Tibial nerve (tissue), 4 donors: Measurements from ENCODE around the gene MINPP1. TPM values are rescaled to one million over a fixed set of nuclear protein-coding genes. Genes with fewer than 3 reads are reported as not detected.
A peak's percentile ranks its signal among the peaks of the same experiment; 100 is the strongest.

Experiments
- DNase-seq, 2 donors: peaks; one replicate each; pipeline ENCODE4 v3.0.0-alpha.2; 2019; ENCODE audit warnings: low spot score in 2 of 2
- H3K27ac ChIP-seq, 4 donors: fragments of 200-600 bp; sonication (generic) in 3 of 4; one replicate each; pipeline ENCODE4 v1.5.1; 2017 to 2019; ENCODE audit warnings: mild to moderate bottlenecking in 1 of 4
- H3K27me3 ChIP-seq, 2 donors: fragments of 200-600 bp; sonication (generic) in 1 of 2; one replicate each; pipeline versions ENCODE4 v1.5.1 to v1.6.0; 2017 to 2019
- H3K36me3 ChIP-seq, 3 donors: fragments of 200-600 bp; sonication (generic); one replicate each; pipeline ENCODE4 v1.5.1; 2018 to 2019
- H3K4me1 ChIP-seq, 4 donors: fragments of 200-600 bp; sonication (generic) in 3 of 4; one replicate each; pipeline ENCODE4 v1.5.1; 2017 to 2019
- H3K4me3 ChIP-seq, 4 donors: fragments of 200-600 bp; sonication (generic) in 3 of 4; one replicate each; pipeline ENCODE4 v1.5.1; 2017 to 2019; ENCODE audit warnings: mild to moderate bottlenecking in 1 of 4, moderate library complexity in 1 of 4
- H3K9me3 ChIP-seq, 4 donors: fragments of 200-600 bp; sonication (generic) in 3 of 4; one replicate each; pipeline ENCODE4 v1.5.1; 2017 to 2019
- EP300 ChIP-seq, 2 donors: sonication (generic); formaldehyde crosslinking; IDR thresholded peaks; one replicate each; pipeline ENCODE4 v1.6.1; 2017; ENCODE audit warnings: antibody characterized with exemption in 2 of 2, mild to moderate bottlenecking in 1 of 2
- POLR2A ChIP-seq, 2 donors: fragments of 450-650 bp; IDR thresholded peaks; one replicate each; pipeline ENCODE4 v1.6.1; 2017; ENCODE audit warnings: antibody characterized with exemption in 2 of 2, mild to moderate bottlenecking in 2 of 2, moderate library complexity in 2 of 2
- WGBS, 2 donors: methylation state at CpG; one replicate each; pipeline ENCODE4 v1.1.5; 2018; 5-methylcytosine and 5-hydroxymethylcytosine counted together
- total RNA-seq, 4 donors: library from RNA; depleted of rRNA; stranded (reverse); fragments of >200 nt; gene quantifications; one replicate each; pipeline ENCODE4 v1.1.0, GENCODE V29; 2016
- TF ChIP-seq, protein P1 (sequence below), 5 experiments: fragments of 200-600 bp in 3 of 5; fragments of 450-650 bp in 2 of 5; sonication (generic) in 3 of 5; IDR thresholded peaks; one replicate each; pipeline ENCODE4 v1.5.1; 2016 to 2019; ENCODE audit warnings: antibody characterized with exemption in 5 of 5, mild to moderate bottlenecking in 3 of 5, moderate library complexity in 2 of 5

The MINPP1 gene
- total RNA-seq, 4 donors from 2014 or later: 11.1 to 18.8 (median 13.5) TPM

DNA sequence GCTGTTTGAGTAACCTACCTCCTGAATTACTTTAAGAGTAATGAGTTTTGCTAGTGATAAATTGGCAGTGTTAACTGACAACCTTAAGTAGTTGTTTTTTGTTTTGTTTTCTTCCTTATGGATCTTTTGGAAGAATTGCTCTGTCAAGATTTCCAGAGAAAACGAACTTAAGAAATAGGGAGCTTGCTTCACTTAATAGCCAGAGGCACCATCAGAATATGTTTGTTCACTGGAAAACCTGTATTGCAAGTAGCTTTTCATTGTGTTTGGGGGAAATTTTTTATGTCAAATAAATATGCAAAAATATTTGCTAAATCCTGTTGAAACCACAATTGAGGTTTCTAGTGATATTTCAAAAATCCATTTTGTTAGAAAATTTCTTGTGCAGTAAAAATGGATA is 89.5 kb downstream of the MINPP1 start:
- H3K36me3 ChIP-seq: no peaks in the 10 kb centered on the region
- no peak overlapping the region for H3K4me3 ChIP-seq
- TF ChIP-seq, protein P1, sequence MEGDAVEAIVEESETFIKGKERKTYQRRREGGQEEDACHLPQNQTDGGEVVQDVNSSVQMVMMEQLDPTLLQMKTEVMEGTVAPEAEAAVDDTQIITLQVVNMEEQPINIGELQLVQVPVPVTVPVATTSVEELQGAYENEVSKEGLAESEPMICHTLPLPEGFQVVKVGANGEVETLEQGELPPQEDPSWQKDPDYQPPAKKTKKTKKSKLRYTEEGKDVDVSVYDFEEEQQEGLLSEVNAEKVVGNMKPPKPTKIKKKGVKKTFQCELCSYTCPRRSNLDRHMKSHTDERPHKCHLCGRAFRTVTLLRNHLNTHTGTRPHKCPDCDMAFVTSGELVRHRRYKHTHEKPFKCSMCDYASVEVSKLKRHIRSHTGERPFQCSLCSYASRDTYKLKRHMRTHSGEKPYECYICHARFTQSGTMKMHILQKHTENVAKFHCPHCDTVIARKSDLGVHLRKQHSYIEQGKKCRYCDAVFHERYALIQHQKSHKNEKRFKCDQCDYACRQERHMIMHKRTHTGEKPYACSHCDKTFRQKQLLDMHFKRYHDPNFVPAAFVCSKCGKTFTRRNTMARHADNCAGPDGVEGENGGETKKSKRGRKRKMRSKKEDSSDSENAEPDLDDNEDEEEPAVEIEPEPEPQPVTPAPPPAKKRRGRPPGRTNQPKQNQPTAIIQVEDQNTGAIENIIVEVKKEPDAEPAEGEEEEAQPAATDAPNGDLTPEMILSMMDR (IDR thresholded peaks at IDR 0.05): no peak
- TF ChIP-seq EP300 (IDR thresholded peaks at IDR 0.05) (no peak), POLR2A (IDR thresholded peaks at IDR 0.05) (no peak)
- no peaks in the 10 kb centered on the region for H3K27me3 ChIP-seq
- H3K4me1 ChIP-seq: peaks cover 0 to 24% (median 0%) of the 10 kb centered on the region in 4 donors
- H3K9me3 ChIP-seq: no peaks in the 10 kb centered on the region
- WGBS, 2 donors: 80 to 83% methylated on average over 1 of the region's 1 CpG
- H3K27ac ChIP-seq: peak overlapping the region in 1 of 4 donors; percentile 25
- no peak for DNase-seq

DNA sequence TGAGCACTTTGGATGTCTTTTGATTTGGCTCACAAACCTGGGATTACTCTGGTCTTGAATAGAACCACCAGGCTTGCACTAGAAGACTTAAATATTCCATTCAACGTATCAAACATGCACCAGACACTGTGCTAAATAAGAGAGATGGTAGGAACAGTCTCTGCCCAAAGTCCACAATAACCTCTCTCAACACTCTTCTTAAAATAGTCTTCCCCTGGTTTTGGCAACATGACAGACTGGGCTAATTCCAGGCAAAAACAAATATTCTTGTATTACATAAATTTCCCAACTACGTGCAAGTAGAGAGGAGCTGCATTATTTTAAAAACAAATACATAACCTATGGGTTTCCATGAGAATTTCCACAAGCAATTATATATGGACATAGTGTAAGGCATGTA is 90.2 kb downstream of the MINPP1 start:
- TF ChIP-seq EP300 (IDR thresholded peaks at IDR 0.05) (no peak), POLR2A (IDR thresholded peaks at IDR 0.05) (no peak)
- TF ChIP-seq, protein P1 (IDR thresholded peaks at IDR 0.05): no peak
- Histone ChIP-seq H3K36me3 (no peaks in the 10 kb centered on the region), H3K4me3 (no peak overlapping the region), H3K27me3 (no peaks in the 10 kb centered on the region), H3K9me3 (no peaks in the 10 kb centered on the region), H3K4me1 (peaks cover 0 to 24% (median 0%) of the 10 kb centered on the region in 4 donors), H3K27ac (no peak overlapping the region)
- 46 to 50% methylated on average over 2 of the region's 2 CpGs for WGBS, 2 donors
- DNase-seq: peak in 1 of 2 donors; percentile 61

DNA sequence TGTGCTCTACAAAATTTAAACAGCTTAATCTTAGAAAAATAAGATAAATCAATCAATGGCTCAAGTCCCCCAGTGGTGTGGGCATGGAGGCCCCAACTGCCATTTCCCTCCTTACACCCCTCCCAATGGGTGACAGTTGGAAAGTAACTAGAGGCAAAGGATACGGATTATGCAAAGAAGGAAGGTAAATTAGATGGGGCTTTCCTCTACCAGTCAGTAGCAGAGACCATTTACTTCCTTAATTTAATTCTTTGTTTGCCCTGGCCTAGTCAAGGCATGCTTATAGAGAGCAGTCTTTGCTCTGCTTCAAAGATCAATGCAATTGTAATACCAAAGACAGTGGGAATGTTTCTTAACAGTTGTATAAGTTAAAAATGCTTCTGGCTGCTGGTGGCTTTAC is 91.7 kb downstream of the MINPP1 start:
- WGBS, 2 donors: 79 to 93% methylated on average over 1 of the region's 1 CpG
- DNase-seq: no peak
- Histone ChIP-seq H3K9me3 (no peaks in the 10 kb centered on the region), H3K36me3 (no peaks in the 10 kb centered on the region), H3K27ac (no peak overlapping the region), H3K4me3 (no peak overlapping the region), H3K4me1 (peaks cover 0 to 24% (median 0%) of the 10 kb centered on the region in 4 donors), H3K27me3 (no peaks in the 10 kb centered on the region)
- TF ChIP-seq POLR2A (IDR thresholded peaks at IDR 0.05) (no peak), EP300 (IDR thresholded peaks at IDR 0.05) (no peak)
- TF ChIP-seq, protein P1 (IDR thresholded peaks at IDR 0.05): no peak

DNA sequence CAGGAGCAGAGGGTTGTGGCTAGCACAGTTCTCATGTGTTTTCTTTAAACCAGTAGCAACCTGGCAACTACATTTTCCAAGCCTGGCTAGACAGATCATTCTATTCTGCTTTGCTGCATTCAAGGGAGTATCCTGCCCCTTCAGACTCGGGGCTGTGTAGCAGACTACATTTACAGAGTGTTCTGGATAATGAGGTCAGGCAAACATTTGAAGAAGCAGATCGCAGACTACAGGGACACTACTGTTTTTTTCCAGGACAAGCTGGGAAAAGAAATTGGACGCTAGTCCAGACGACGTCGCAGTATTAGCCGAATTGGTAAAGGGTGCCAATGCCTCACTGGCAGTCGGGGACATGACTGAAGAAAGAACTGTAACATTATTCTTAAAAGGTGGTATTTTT is 94.0 kb downstream of the MINPP1 start:
- Histone ChIP-seq H3K4me1 (peaks cover 0 to 21% (median 0%) of the 10 kb centered on the region in 4 donors), H3K27ac (no peak overlapping the region), H3K36me3 (no peaks in the 10 kb centered on the region), H3K9me3 (no peaks in the 10 kb centered on the region), H3K4me3 (no peak overlapping the region), H3K27me3 (no peaks in the 10 kb centered on the region)
- 39 to 54% methylated on average over 8 of the region's 8 CpGs for WGBS, 2 donors
- no peak for DNase-seq
- TF ChIP-seq EP300 (IDR thresholded peaks at IDR 0.05) (no peak), POLR2A (IDR thresholded peaks at IDR 0.05) (no peak)
- TF ChIP-seq, protein P1 (IDR thresholded peaks at IDR 0.05): no peak

DNA sequence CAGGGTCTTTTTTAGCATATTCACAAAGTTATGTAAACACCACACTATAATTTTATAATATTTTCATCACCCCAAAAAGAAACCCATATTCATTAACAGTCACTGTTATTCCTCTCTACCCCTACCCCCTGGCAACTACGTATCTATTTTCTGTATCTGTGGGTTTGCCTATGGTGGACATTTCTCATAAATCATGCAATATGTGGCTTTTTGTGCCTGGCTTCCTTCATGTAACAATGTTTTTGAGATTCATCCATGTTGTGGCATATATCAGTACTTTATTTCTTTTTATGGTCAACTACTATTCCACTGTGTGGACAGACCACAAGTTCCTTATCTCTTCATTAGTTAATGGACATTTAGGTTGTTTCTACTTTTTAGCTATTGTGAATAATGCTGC is 95.9 kb downstream of the MINPP1 start:
- H3K27me3 ChIP-seq: no peaks in the 10 kb centered on the region
- no peak overlapping the region for H3K27ac ChIP-seq
- no peak overlapping the region for H3K4me3 ChIP-seq
- H3K4me1 ChIP-seq: peaks cover 0 to 11% (median 2%) of the 10 kb centered on the region in 4 donors
- WGBS, 2 donors: 88% methylated on average over 1 of the region's 1 CpG
- TF ChIP-seq, protein P1 (IDR thresholded peaks at IDR 0.05): no peak
- no peak for TF ChIP-seq POLR2A (IDR thresholded peaks at IDR 0.05)
- TF ChIP-seq EP300 (IDR thresholded peaks at IDR 0.05): no peak
- no peaks in the 10 kb centered on the region for H3K9me3 ChIP-seq
- no peak for DNase-seq
- H3K36me3 ChIP-seq: no peaks in the 10 kb centered on the region

Other genes starting within 250 kb of the MINPP1 start
- gene NUTM2D, start 147.1 kb upstream of the MINPP1 start, total RNA-seq: 1 to 10 TPM; 4.4 to 8.0 (median 6.5) TPM
- 10 to 100 TPM; 11.6 to 32.8 (median 19.8) TPM for gene PAPSS2, start 155.0 kb downstream of the MINPP1 start, total RNA-seq